Sigmoid colon (tissue), 7 donors: ENCODE measurements around the gene PI4KB. TPM values are rescaled to one million over a fixed set of nuclear protein-coding genes. Genes with fewer than 3 reads are reported as not detected.

Source experiments
- DNase-seq: peaks from one replicate; pipeline ENCODE4 v3.0.0-alpha.2; 2019
- H3K27ac ChIP-seq, 4 donors: fragments of 200-600 bp; sonication (generic); one replicate each; pipeline ENCODE4 v1.5.1; 2016 to 2019; ENCODE audit warnings: mild to moderate bottlenecking in 1 of 4
- H3K27me3 ChIP-seq, 3 donors: fragments of 200-600 bp; sonication (generic); one replicate each; pipeline ENCODE4 v1.5.1; 2019; ENCODE audit warnings: mild to moderate bottlenecking in 1 of 3
- H3K36me3 ChIP-seq, 4 donors: fragments of 200-600 bp; sonication (generic); one replicate each; pipeline ENCODE4 v1.5.1; 2016 to 2019
- H3K4me1 ChIP-seq, 4 donors: fragments of 200-600 bp; sonication (generic); one replicate each; pipeline ENCODE4 v1.5.1; 2017 to 2019
- H3K4me3 ChIP-seq, 4 donors: fragments of 200-600 bp; sonication (generic); one replicate each; pipeline ENCODE4 v1.5.1; 2017 to 2019; ENCODE audit warnings: mild to moderate bottlenecking in 2 of 4, moderate library complexity in 1 of 4
- H3K9me3 ChIP-seq, 4 donors: fragments of 200-600 bp in 3 of 4; sonication (generic) in 3 of 4; one replicate each; pipeline versions ENCODE4 v1.5.1 to v1.6.1; 2013 to 2019
- CTCF ChIP-seq, 4 experiments: fragments of 450-650 bp in 3 of 4; fragments of 200-600 bp in 1 of 4; IDR thresholded peaks; one replicate each; pipeline ENCODE4 v1.5.1; 2016 to 2019; ENCODE audit warnings: antibody characterized with exemption in 4 of 4, mild to moderate bottlenecking in 3 of 4, moderate library complexity in 2 of 4
- EP300 ChIP-seq, 4 donors: sonication (generic); formaldehyde crosslinking; IDR thresholded peaks; one replicate each; pipeline ENCODE4 v1.6.1; 2017; ENCODE audit warnings: antibody characterized with exemption in 4 of 4
- POLR2A ChIP-seq, 2 donors: fragments of 450-650 bp; IDR thresholded peaks; one replicate each; pipeline ENCODE4 v1.6.1; 2016; ENCODE audit warnings: antibody characterized with exemption in 2 of 2, mild to moderate bottlenecking in 2 of 2, moderate library complexity in 2 of 2
- POLR2AphosphoS5 ChIP-seq, 4 donors: sonication (generic); formaldehyde crosslinking; IDR thresholded peaks; one replicate each; pipeline ENCODE4 v1.6.1; 2017; ENCODE audit warnings: antibody characterized with exemption in 4 of 4
- WGBS, 2 donors: extraction: QIAGEN DNeasy Blood & Tissue Kit; methylation state at CpG; one replicate each; pipeline ENCODE4 v1.1.7; 2013; 5-methylcytosine and 5-hydroxymethylcytosine counted together
- intact Hi-C: fragments of 100-400 bp; cut with DNase I; formaldehyde crosslinking; loops from one replicate; pipeline ENCODE4 v1.15.1; 2023
- polyA plus RNA-seq, 3 donors: library from polyadenylated mRNA; stranded (reverse); fragments of 200-250 nt; gene quantifications; one replicate each; pipeline ENCODE4 v1.2.3, GENCODE V29; 2013
- total RNA-seq, 4 donors: library from RNA; depleted of rRNA; stranded (reverse); fragments of >200 nt; gene quantifications; one replicate each; pipeline ENCODE4 v1.1.0, GENCODE V29; 2016
- donor health status: healthy with polysubstance abuse.
- donor health status: Bipolar disorder and iron deficiency.
- donor health status: healthy.

PI4KB gene
- total and polyA plus RNA-seq, 7 donors = 25.2 to 75.2 (median 57.6) TPM

GRCh38 chr1:151367658-151368392 lies 40.6 kb upstream of the PI4KB start:
- intact Hi-C loops = no loop called here
- Histone ChIP-seq H3K27me3 (no peaks in the 10 kb centered on the region), H3K36me3 (peaks cover 18 to 60% (median 34%) of the 10 kb centered on the region in 4 donors), H3K27ac (peak overlapping the region in 1 of 4 donors; percentile 43), H3K4me3 (no peak overlapping the region), H3K9me3 (no peaks in the 10 kb centered on the region), H3K4me1 (peaks cover 0 to 43% (median 32%) of the 10 kb centered on the region in 4 donors)
- 81 to 89% methylated on average over 8 of the region's 8 CpGs for WGBS, 2 donors
- no peak for TF ChIP-seq EP300 (IDR thresholded peaks at IDR 0.05)
- no peak for TF ChIP-seq POLR2AphosphoS5 (IDR thresholded peaks at IDR 0.05)
- no peak for TF ChIP-seq CTCF (IDR thresholded peaks at IDR 0.05)
- no peak for TF ChIP-seq POLR2A (IDR thresholded peaks at IDR 0.05)
- no peak for DNase-seq

GRCh38 chr1:151364996-151365395 lies 37.8 kb upstream of the PI4KB start:
- DNase-seq = no peak
- intact Hi-C loops = no loop called here
- Histone ChIP-seq H3K27ac (no peak overlapping the region), H3K27me3 (no peaks in the 10 kb centered on the region), H3K9me3 (no peaks in the 10 kb centered on the region), H3K4me3 (no peak overlapping the region), H3K4me1 (peaks cover 0 to 15% (median 7%) of the 10 kb centered on the region in 4 donors), H3K36me3 (peaks cover 18 to 60% (median 36%) of the 10 kb centered on the region in 4 donors)
- TF ChIP-seq CTCF (IDR thresholded peaks at IDR 0.05) = no peak
- TF ChIP-seq POLR2AphosphoS5 (IDR thresholded peaks at IDR 0.05) = no peak
- WGBS, 2 donors = 93 to 97% methylated on average over 4 of the region's 4 CpGs

DNA sequence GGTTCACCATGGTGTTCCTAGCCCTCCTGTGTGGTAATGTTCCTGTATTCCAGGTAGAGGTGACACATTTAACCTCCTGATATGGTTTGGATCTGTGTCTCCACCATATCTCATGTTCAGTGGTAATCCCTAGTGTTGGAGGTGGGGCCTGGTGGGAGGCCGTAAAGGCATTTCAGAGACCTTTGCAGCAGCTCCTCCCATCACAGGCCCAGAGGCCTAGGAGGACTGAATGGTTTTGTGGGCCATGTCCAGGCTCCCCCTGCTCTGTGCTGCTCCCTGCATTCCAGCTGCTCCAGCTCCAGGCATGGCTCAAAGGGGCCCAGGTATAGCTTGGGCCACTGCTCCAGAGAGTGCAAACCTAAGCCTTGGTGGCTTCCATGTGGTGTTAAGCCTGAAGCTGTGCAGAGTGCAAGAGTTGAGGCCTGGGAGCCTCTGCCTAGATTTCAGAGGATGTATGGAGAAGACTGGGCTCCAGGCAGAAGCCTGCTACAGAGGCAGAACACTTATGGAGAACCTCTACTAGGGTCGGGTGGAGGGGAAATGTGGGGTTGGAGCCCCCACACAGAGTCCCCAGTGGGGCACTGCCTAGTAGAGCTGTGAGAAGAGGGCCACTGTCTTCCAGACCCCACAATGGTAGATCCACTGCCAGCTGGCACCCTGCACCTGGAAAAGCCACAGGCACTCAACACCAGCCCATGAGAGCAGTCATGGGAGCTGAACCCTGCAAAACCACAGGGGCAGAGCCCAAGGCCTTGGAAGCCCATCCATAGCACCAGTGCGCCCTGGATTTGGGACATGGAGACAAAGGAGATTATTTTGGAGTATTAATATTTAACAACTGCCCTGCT lies 35.3 kb upstream of the PI4KB start:
- TF ChIP-seq POLR2AphosphoS5 (IDR thresholded peaks at IDR 0.05) = no peak
- no peak for TF ChIP-seq EP300 (IDR thresholded peaks at IDR 0.05)
- no peak for TF ChIP-seq CTCF (IDR thresholded peaks at IDR 0.05)
- no peak for TF ChIP-seq POLR2A (IDR thresholded peaks at IDR 0.05)
- Histone ChIP-seq H3K27ac (no peak overlapping the region), H3K4me3 (no peak overlapping the region), H3K9me3 (no peaks in the 10 kb centered on the region), H3K27me3 (no peaks in the 10 kb centered on the region), H3K4me1 (no peaks in the 10 kb centered on the region), H3K36me3 (peaks cover 18 to 42% (median 31%) of the 10 kb centered on the region in 4 donors)
- intact Hi-C loops = no loop called here
- WGBS, 2 donors = 94 to 97% methylated on average over 3 of the region's 3 CpGs
- DNase-seq = peak; percentile 54

DNA sequence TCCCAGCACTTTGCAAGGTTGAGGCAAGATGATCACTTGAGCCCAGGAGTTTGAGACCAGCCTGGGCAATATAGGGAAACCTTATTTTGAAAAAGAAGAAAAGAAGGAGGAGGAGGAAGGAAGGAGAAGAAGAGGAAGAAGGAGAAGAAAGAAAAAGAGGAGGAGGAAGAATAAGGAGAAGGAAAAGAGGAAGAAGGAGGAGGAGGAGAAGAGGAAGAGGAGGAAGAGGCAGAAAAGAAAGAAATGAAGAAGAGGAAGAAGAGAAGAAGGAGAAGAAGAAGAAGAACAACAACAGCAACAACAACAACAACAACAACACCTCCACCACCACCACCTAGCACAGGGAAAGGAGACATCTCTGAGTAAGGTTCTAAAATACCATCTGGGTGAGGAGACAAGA lies 34.7 kb upstream of the PI4KB start:
- Histone ChIP-seq H3K9me3 (no peaks in the 10 kb centered on the region), H3K27ac (no peak overlapping the region), H3K4me1 (no peaks in the 10 kb centered on the region), H3K36me3 (peaks cover 17 to 36% (median 29%) of the 10 kb centered on the region in 4 donors), H3K27me3 (no peaks in the 10 kb centered on the region), H3K4me3 (no peak overlapping the region)
- intact Hi-C loops = no loop called here
- DNase-seq = no peak
- no peak for TF ChIP-seq EP300 (IDR thresholded peaks at IDR 0.05)
- TF ChIP-seq CTCF (IDR thresholded peaks at IDR 0.05) = no peak
- no peak for TF ChIP-seq POLR2AphosphoS5 (IDR thresholded peaks at IDR 0.05)
- TF ChIP-seq POLR2A (IDR thresholded peaks at IDR 0.05) = no peak
